Measurements from ENCODE around the gene NPHP4. TPM values are rescaled to one million over a fixed set of nuclear protein-coding genes. Genes with fewer than 3 reads are reported as not detected.
"Not testable (repeated sequence)": the region's sequence is repeated elsewhere in the genome, so short reads cannot be mapped to it uniquely, and the experiment has no call there.

Gene NPHP4
- total RNA-seq, 1 experiment from 2014 or later: 4.9 TPM

GRCh38 chr1:5898266-5898665, 94.0 kb downstream of the NPHP4 start:
- DNase-seq (ENCODE audit: low read depth): no peak

GRCh38 chr1:5896706-5897660, 95.2 kb downstream of the NPHP4 start:
- no peak for DNase-seq (ENCODE audit: low read depth)

- DNase-seq (ENCODE audit: low read depth): no peak
Measured at GRCh38 chr1:5895446-5896406, 96.5 kb downstream of the NPHP4 start.

- not testable (repeated sequence) for DNase-seq (ENCODE audit: low read depth)
Measured at GRCh38 chr1:5893699-5894278, 98.4 kb downstream of the NPHP4 start.

- DNase-seq (ENCODE audit: low read depth): no peak
Measured at GRCh38 chr1:5892329-5892728, 99.9 kb downstream of the NPHP4 start.

- DNase-seq (ENCODE audit: low read depth): no peak
Measured at GRCh38 chr1:5891736-5892135, 100.5 kb downstream of the NPHP4 start.

GRCh38 chr1:5891137-5891536, 101.1 kb downstream of the NPHP4 start:
- DNase-seq (ENCODE audit: low read depth): no peak

- no peak for DNase-seq (ENCODE audit: low read depth)
Measured at GRCh38 chr1:5890346-5891106, 101.7 kb downstream of the NPHP4 start.

- no peak for DNase-seq (ENCODE audit: low read depth)
Measured at GRCh38 chr1:5889901-5890300, 102.3 kb downstream of the NPHP4 start.

GRCh38 chr1:5889462-5889861, 102.8 kb downstream of the NPHP4 start:
- DNase-seq (ENCODE audit: low read depth): no peak

GRCh38 chr1:5888606-5889211, 103.5 kb downstream of the NPHP4 start:
- no peak for DNase-seq (ENCODE audit: low read depth)

- no peak for DNase-seq (ENCODE audit: low read depth)
Measured at GRCh38 chr1:5887971-5888361, 104.3 kb downstream of the NPHP4 start.

- DNase-seq (ENCODE audit: low read depth): no peak
Measured at GRCh38 chr1:5887349-5887970, 104.8 kb downstream of the NPHP4 start.

- DNase-seq (ENCODE audit: low read depth): no peak
Measured at GRCh38 chr1:5886541-5887348, 105.5 kb downstream of the NPHP4 start.

GRCh38 chr1:5886140-5886483, 106.1 kb downstream of the NPHP4 start:
- DNase-seq (ENCODE audit: low read depth): no peak

- DNase-seq (ENCODE audit: low read depth): no peak
Measured at GRCh38 chr1:5885471-5886139, 106.6 kb downstream of the NPHP4 start.

GRCh38 chr1:5884110-5884509, 108.1 kb downstream of the NPHP4 start:
- no peak for DNase-seq (ENCODE audit: low read depth)
